Mesenchymal stem cell (in vitro differentiated cells and primary cell): Measurements from ENCODE around the gene GMEB1.
"Not testable (repeated sequence)": the region's sequence is repeated elsewhere in the genome, so short reads cannot be mapped to it uniquely, and the experiment has no call there.

Experiments used
- DNase-seq: peaks from one replicate; pipeline ENCODE4 v3.0.0-alpha.2; 2013
- H2AFZ ChIP-seq: one replicate; pipeline ENCODE4 v1.6.1; 2013; ENCODE audit warnings: low read depth, mild to moderate bottlenecking, control low read depth, inconsistent platforms, low read length, moderate library complexity
- H2AK5ac ChIP-seq: 2 replicates; pipeline ENCODE4 v1.6.1; 2013; ENCODE audit warnings: low read length, moderate library complexity, mild to moderate bottlenecking, inconsistent platforms; ENCODE audit not compliant: severe bottlenecking
- H2BK120ac ChIP-seq: one replicate; pipeline ENCODE4 v1.6.1; 2013; ENCODE audit warnings: low read depth, mild to moderate bottlenecking, inconsistent platforms, low read length, moderate library complexity
- H2BK12ac ChIP-seq, 2 experiments: one replicate each; pipeline ENCODE4 v1.6.1; 2013; ENCODE audit warnings: inconsistent platforms in 2 of 2, low read length in 2 of 2, mild to moderate bottlenecking in 2 of 2, moderate library complexity in 2 of 2, control low read depth in 1 of 2
- H2BK15ac ChIP-seq: one replicate; pipeline ENCODE4 v1.6.1; 2013; ENCODE audit warnings: mild to moderate bottlenecking, low read depth, inconsistent platforms; ENCODE audit not compliant: poor library complexity, severe bottlenecking
- H2BK5ac ChIP-seq: 2 replicates; pipeline ENCODE4 v1.6.1; 2013; ENCODE audit warnings: low read depth, mild to moderate bottlenecking, low read length, control low read depth, inconsistent platforms; ENCODE audit not compliant: poor library complexity, severe bottlenecking
- H3K14ac ChIP-seq, 2 experiments: one replicate each; pipeline ENCODE4 v1.6.1; 2013; ENCODE audit warnings: inconsistent platforms in 2 of 2, low read length in 2 of 2, control low read depth in 1 of 2, mild to moderate bottlenecking in 1 of 2, moderate library complexity in 1 of 2
- H3K18ac ChIP-seq, 2 experiments: one replicate each; pipeline ENCODE4 v1.6.1; 2013; ENCODE audit warnings: inconsistent platforms in 2 of 2, low read length in 2 of 2, control low read depth in 1 of 2, low read depth in 1 of 2, mild to moderate bottlenecking in 1 of 2
- H3K23ac ChIP-seq, 2 experiments: one replicate each; pipeline ENCODE4 v1.6.1; 2013; ENCODE audit warnings: inconsistent platforms in 2 of 2, low read length in 2 of 2, mild to moderate bottlenecking in 2 of 2, moderate library complexity in 2 of 2, control low read depth in 1 of 2
- H3K27ac ChIP-seq: 2 replicates; pipeline ENCODE4 v1.5.1; 2013; ENCODE audit warnings: mild to moderate bottlenecking, moderate library complexity, low read length, control low read depth, inconsistent platforms; ENCODE audit not compliant: poor library complexity, severe bottlenecking
- H3K27me3 ChIP-seq, 2 experiments: 2 replicates each; pipeline versions ENCODE4 v1.6.1 to v1.7.0; 2013; ENCODE audit warnings: low read length in 2 of 2, mild to moderate bottlenecking in 2 of 2, moderate library complexity in 2 of 2, control low read depth in 1 of 2, inconsistent platforms in 1 of 2; ENCODE audit not compliant: control insufficient read depth in 1 of 2, insufficient read depth in 1 of 2
- H3K36me3 ChIP-seq, 2 experiments: 2 replicates each; pipeline versions ENCODE4 v1.6.1 to v1.7.0; 2013; ENCODE audit warnings: low read length in 2 of 2, control low read depth in 1 of 2, inconsistent platforms in 1 of 2, low read depth in 1 of 2, mild to moderate bottlenecking in 1 of 2; ENCODE audit not compliant: insufficient read depth in 2 of 2, control insufficient read depth in 1 of 2
- H3K4ac ChIP-seq, 2 experiments: one replicate each; pipeline ENCODE4 v1.6.1; 2013; ENCODE audit warnings: inconsistent platforms in 2 of 2, low read length in 2 of 2, mild to moderate bottlenecking in 2 of 2, moderate library complexity in 2 of 2, control low read depth in 1 of 2, low read depth in 1 of 2
- H3K4me1 ChIP-seq: 2 replicates; pipeline ENCODE4 v1.6.1; 2013; ENCODE audit warnings: low read depth, low read length, control low read depth; ENCODE audit not compliant: control insufficient read depth, insufficient read depth
- H3K4me2 ChIP-seq: 2 replicates; pipeline ENCODE4 v1.6.1; 2013; ENCODE audit warnings: low read length, mild to moderate bottlenecking, inconsistent platforms; ENCODE audit not compliant: poor library complexity, severe bottlenecking
- H3K4me3 ChIP-seq, 2 experiments: 2 replicates each; pipeline versions ENCODE4 v1.5.1 to v1.7.0; 2013; ENCODE audit warnings: low read length in 2 of 2, mild to moderate bottlenecking in 2 of 2, control low read depth in 1 of 2, low read depth in 1 of 2; ENCODE audit not compliant: insufficient read depth in 1 of 2
- H3K79me1 ChIP-seq: replicated peaks from 2 replicates; pipeline ENCODE4 v1.6.1; 2013; ENCODE audit warnings: mild to moderate bottlenecking, control low read depth, low read length, inconsistent platforms; ENCODE audit not compliant: poor library complexity, severe bottlenecking
- H3K9ac ChIP-seq: 2 replicates; pipeline ENCODE4 v1.7.0; 2013; ENCODE audit warnings: mild to moderate bottlenecking, low read length, moderate library complexity
- H3K9me3 ChIP-seq: 2 replicates; pipeline ENCODE4 v1.7.0; 2013; ENCODE audit warnings: mild to moderate bottlenecking, low read length; ENCODE audit not compliant: control insufficient read depth
- H4K8ac ChIP-seq: one replicate; pipeline ENCODE4 v1.6.1; 2013; ENCODE audit warnings: inconsistent platforms, mild to moderate bottlenecking, low read length, moderate library complexity
- H4K91ac ChIP-seq: one replicate; pipeline ENCODE4 v1.6.1; 2013; ENCODE audit warnings: mild to moderate bottlenecking, low read length, inconsistent platforms
- WGBS: methylation state at CpG from one replicate; pipeline ENCODE4 v1.1.7; 2013; ENCODE audit warnings: mixed read lengths; 5-methylcytosine and 5-hydroxymethylcytosine counted together

Gene GMEB1

DNA sequence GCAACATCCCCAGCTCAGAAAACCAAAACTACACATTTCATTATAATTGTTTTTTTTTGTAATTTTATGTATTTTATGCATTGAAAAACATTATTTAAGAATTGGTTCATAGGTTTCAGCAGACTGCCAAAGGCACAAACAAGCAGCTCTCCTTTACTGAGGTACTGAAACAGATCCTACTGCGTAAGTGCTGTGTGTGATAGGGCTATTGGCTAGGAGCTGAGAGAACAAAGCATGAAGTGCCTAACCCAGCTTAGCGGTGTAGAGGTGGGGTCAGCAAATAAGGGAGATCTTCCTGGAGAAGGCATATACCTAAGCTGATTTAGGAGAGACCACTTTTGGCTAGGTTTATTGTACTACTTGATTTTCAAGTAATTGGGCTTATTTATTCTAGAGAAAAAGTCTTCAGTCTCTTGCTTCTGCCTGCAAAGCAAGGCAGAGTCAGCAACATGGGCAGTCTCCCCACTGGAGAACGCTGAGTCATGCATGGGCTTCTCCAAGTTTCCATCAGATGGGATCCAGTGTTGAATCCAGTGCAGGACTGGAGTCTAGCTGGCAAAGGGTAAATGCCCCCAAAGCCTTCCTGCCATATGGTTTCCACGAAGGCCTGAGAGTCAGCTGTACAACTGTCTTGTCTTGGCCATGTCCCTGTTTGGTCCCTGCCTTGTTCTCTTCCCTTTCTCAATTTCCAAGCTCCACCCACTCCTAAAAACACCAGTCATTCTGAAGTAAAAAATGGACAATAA lies 50.2 kb downstream of the GMEB1 start:
- WGBS = 89% methylated on average over 4 of the region's 4 CpGs
- Histone ChIP-seq H3K36me3 (peaks cover 11 to 20% of the 10 kb centered on the region in 2 experiments), H2BK5ac (no peak overlapping the region), H3K27me3 (no peaks in the 10 kb centered on the region), H3K18ac (no peak overlapping the region), H4K91ac (peak overlapping the region; percentile 18), H2BK12ac (no peak overlapping the region), H3K79me1 (peaks cover 2% of the 10 kb centered on the region), H3K4me3 (no peak overlapping the region), H2BK15ac (peak overlapping the region; percentile 65), H3K4me1 (peaks cover 6% of the 10 kb centered on the region), H2AFZ (no peak overlapping the region), H3K9me3 (no peaks in the 10 kb centered on the region), H3K23ac (no peak overlapping the region), H3K9ac (peak overlapping the region; percentile 20), H3K14ac (no peak overlapping the region), H2AK5ac (no peak overlapping the region), H3K27ac (no peak overlapping the region), H3K4ac (no peak overlapping the region), H4K8ac (no peak overlapping the region), H2BK120ac (no peak overlapping the region), H3K4me2 (no peak overlapping the region)
- DNase-seq = peak; percentile 56

DNA sequence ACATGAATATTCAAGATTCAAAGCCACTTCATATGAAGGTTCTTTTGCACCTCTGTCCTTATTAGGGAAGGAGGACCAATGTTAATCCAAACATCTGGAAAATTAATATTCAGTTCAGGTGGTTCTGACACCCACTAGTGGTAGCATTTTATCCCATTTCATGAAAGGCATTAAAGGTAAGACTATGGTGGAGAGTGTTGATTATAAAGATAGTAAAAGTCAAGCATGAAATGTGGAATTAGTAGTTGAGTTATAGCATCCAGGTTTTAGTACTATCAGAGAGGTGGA lies 50.7 kb downstream of the GMEB1 start:
- no peak overlapping the region for H3K23ac ChIP-seq
- H2BK12ac ChIP-seq = no peak overlapping the region
- H2BK120ac ChIP-seq = no peak overlapping the region

DNA sequence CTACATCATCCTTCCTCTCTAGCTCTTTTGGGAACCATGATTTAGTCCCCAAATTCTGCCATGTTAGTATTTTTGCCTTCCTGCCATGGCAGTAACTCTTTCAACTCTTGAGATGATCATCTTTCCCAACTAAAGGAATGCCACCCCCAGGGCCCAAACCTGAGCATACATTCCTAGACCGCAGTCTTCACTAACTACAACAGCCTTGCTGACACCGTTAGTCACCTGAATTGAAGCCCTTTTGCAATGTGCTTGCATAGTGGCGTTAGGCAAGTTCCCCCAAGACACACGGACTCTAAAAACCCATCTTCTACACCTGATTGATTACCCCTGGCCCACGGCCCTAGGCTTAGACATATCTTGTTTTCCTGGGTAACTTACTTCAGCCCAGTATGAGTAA lies 51.8 kb downstream of the GMEB1 start:
- Histone ChIP-seq H4K91ac (no peak overlapping the region), H2BK5ac (no peak overlapping the region), H3K23ac (no peak overlapping the region), H3K4ac (no peak overlapping the region), H2AFZ (no peak overlapping the region), H2AK5ac (no peak overlapping the region), H4K8ac (no peak overlapping the region), H3K79me1 (peaks cover 2% of the 10 kb centered on the region), H3K4me3 (no peak overlapping the region), H3K14ac (no peak overlapping the region), H3K36me3 (peaks cover 0 to 6% of the 10 kb centered on the region in 2 experiments), H2BK12ac (no peak overlapping the region), H3K4me2 (no peak overlapping the region), H2BK15ac (no peak overlapping the region), H3K4me1 (peaks cover 6% of the 10 kb centered on the region), H3K27me3 (no peaks in the 10 kb centered on the region), H3K9ac (no peak overlapping the region), H2BK120ac (no peak overlapping the region), H3K27ac (no peak overlapping the region), H3K18ac (peak overlapping the region in 1 of 2 experiments; percentile 16), H3K9me3 (no peaks in the 10 kb centered on the region)
- WGBS = 90% methylated on average over 5 of the region's 5 CpGs
- no peak for DNase-seq

More for the DNA sequence above, 50.7 kb downstream of the GMEB1 start:
- Histone ChIP-seq H2BK5ac (no peak overlapping the region), H4K91ac (no peak overlapping the region), H3K4me3 (no peak overlapping the region), H3K4ac (no peak overlapping the region), H4K8ac (no peak overlapping the region), H3K9me3 (no peaks in the 10 kb centered on the region), H2BK15ac (no peak overlapping the region), H2AK5ac (no peak overlapping the region), H2AFZ (no peak overlapping the region), H3K14ac (no peak overlapping the region), H3K4me2 (no peak overlapping the region), H3K79me1 (peaks cover 2% of the 10 kb centered on the region), H3K36me3 (peaks cover 7 to 14% of the 10 kb centered on the region in 2 experiments), H3K18ac (no peak overlapping the region), H3K27me3 (no peaks in the 10 kb centered on the region), H3K27ac (no peak overlapping the region), H3K9ac (no peak overlapping the region), H3K4me1 (peaks cover 6% of the 10 kb centered on the region)
- DNase-seq = no peak

DNA sequence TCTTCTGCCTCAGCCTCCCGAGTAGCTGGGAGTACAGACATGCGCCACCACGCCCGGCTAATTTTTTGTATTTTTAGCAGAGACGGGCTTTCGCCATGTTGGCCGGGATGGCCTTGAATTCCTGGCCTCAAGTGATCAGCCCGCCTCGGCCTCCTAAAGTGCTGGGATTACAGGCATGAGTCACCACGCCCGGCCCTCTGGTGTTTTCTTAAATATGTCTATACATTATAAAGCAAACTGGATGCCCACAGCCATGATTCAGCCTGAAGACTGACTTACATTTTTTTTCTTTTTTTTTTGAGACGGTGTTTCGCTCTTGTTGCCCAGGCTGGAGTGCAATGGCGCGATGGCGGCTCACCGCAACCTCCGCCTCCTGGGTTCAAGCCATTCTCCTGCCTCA lies 53.3 kb downstream of the GMEB1 start:
- not testable (repeated sequence) for H2BK15ac ChIP-seq, H2AK5ac ChIP-seq, H3K23ac ChIP-seq, H3K14ac ChIP-seq, H3K36me3 ChIP-seq, H2BK120ac ChIP-seq, H3K79me1 ChIP-seq, H3K9me3 ChIP-seq, H2AFZ ChIP-seq, H4K91ac ChIP-seq, H3K27ac ChIP-seq, H3K18ac ChIP-seq, DNase-seq, H3K4ac ChIP-seq, H4K8ac ChIP-seq, H2BK12ac ChIP-seq, H3K4me1 ChIP-seq, H3K4me3 ChIP-seq, H3K9ac ChIP-seq, H3K4me2 ChIP-seq, H3K27me3 ChIP-seq, H2BK5ac ChIP-seq
- WGBS = 88% methylated on average over 18 of the region's 18 CpGs
